AG09319 (cell line): Measurements from ENCODE around the gene HNRNPC.
"Not testable (repeated sequence)": the region's sequence is repeated elsewhere in the genome, so short reads cannot be mapped to it uniquely, and the experiment has no call there.

Experiments used
- DNase-seq: peaks from one replicate; pipeline ENCODE4 v3.0.0-alpha.2; 2010; ENCODE audit warnings: low read depth; ENCODE audit errors: extremely low read depth
- TF ChIP-seq, protein P1 (sequence below): IDR thresholded peaks from 2 replicates; pipeline ENCODE4 v1.5.1; 2011; ENCODE audit warnings: low read depth, mild to moderate bottlenecking, inconsistent platforms, low read length, moderate library complexity

HNRNPC gene

DNA sequence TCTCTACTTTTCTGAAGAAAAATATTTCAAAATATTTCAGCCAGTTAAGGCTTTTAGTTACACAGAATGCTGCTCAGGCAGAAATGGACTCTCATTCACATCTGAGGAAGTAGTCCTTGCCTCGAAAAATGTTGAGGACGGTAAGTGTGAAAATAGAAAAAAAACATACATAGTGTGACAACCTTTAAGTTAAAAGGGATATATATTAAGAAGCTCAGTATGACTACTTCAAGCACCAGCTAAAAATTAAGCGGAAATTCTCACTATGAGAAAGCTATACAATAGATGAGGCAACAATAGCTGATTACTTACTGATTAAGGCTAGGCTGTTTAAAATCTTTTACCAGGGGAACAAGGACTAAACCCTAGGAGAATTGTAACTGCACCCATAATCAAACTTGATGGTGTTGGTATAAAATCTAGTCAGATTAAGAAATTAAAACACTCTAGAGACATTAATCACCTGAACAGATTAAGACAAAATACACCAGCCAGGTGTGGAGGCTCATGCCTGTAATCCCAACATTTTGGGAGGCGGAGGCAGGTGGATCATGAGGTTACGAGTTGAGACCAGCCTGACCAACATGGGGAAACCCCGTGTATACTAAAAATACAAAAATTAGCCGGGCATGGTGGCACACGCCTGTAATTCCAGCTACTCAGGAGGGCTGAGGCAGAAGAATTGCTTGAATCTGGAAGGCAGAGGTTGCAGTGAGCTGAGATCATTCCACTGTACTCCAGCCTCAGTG is 53.9 kb downstream of the HNRNPC start:
- no peak for DNase-seq
- TF ChIP-seq, protein P1, sequence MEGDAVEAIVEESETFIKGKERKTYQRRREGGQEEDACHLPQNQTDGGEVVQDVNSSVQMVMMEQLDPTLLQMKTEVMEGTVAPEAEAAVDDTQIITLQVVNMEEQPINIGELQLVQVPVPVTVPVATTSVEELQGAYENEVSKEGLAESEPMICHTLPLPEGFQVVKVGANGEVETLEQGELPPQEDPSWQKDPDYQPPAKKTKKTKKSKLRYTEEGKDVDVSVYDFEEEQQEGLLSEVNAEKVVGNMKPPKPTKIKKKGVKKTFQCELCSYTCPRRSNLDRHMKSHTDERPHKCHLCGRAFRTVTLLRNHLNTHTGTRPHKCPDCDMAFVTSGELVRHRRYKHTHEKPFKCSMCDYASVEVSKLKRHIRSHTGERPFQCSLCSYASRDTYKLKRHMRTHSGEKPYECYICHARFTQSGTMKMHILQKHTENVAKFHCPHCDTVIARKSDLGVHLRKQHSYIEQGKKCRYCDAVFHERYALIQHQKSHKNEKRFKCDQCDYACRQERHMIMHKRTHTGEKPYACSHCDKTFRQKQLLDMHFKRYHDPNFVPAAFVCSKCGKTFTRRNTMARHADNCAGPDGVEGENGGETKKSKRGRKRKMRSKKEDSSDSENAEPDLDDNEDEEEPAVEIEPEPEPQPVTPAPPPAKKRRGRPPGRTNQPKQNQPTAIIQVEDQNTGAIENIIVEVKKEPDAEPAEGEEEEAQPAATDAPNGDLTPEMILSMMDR: no peak

DNA sequence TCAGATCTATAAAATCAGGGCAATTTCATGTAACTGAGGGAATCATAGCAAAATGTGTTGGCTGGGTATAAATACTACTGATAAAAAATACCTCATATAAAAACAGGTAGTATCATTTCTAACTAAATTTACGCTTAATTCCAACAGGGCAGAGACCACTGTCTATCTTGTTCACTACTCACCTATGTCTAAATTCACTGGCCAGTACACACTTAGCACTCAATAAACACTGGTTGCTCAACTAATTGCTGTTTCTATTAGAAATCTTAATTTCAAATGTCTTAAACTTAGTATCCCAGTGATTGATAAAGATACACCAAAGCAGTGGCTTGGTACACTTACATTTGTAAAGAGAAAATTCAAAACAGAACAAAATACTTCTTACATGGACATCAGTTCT is 55.6 kb downstream of the HNRNPC start:
- no peak for DNase-seq
- TF ChIP-seq, protein P1: no peak

DNA sequence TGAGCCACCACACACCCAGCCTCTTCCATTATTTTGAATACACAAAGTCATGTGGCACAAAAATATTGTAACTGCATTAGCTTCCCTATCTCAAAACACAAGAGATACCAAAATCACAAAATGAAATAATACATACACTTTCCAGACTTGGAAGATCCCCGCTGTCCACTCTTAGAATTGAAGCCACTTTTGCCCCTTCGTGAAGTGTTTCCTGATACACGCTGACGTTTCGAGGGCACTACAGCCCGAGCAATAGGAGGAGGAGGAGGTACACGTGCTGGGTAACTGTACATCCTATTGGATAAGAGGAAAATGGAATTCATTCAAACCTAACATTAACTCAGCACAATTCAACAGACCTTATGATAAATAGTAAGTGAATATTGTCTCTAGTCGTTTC is 56.4 kb downstream of the HNRNPC start:
- not testable (repeated sequence) for DNase-seq

DNA sequence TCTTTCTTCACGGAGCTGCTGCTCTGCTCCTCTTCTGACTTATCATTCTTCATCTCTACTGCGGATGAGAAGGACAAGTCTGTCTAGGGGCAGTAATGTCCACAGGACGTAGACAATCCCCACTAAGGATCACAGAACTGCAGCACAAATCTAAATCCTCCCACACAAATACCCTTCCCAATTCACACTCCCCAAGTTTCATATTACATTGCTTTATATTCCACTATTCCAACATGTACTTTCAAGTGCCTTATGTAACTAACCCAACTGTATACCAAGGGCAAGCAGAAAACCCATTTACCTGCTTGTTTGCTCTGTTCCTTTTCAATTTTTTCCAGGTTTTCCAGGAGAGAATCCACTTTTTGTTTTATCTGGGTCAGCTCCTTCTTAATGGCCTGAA is 57.7 kb downstream of the HNRNPC start:
- TF ChIP-seq, protein P1: no peak
- DNase-seq: no peak

DNA sequence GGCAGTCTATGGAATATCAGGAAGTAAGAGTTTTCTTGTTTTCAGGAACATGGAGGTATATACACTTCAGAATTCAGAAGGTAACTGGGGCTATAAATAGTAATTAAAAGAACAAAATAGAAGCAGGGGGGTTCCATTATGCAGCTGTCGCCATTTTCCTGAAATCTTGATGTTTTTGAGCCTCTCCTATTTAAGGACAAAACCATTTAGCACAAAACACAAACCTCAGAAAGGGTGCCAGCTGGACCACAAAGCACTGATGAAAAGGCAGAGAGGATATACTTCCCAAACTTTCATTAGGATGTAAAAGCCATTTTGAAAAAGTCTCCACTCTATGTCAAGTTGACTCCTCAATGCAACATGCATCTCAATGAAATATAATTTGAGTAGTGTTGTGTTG is 59.2 kb downstream of the HNRNPC start:
- TF ChIP-seq, protein P1: no peak
- DNase-seq: no peak

- DNase-seq: no peak
- TF ChIP-seq, protein P1: no peak
These were observed 60.1 kb downstream of the HNRNPC start for GRCh38 chr14:21209185-21209584.

DNA sequence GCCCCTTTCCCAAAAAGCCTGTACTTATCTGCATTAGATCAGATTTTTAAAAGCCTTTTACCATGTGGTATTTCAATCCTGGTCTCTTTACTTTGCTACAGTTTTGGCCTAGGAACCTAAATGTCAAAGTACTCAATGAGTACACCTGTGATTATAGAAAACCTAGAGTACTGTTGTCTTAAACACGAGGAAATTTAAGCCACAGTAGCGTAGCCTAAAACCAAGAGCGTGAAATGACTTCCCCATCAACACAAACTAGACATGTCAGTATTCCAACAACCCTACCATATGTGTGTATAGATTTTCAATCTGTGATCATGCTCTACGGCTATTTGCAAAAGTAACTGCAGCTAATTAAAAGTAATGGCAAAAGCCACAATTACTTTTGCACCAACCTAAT is 60.7 kb downstream of the HNRNPC start:
- no peak for DNase-seq
- TF ChIP-seq, protein P1: no peak
